Endodermal cell (in vitro differentiated cells): ENCODE data around the gene EID2. TPM values are rescaled to one million over a fixed set of nuclear protein-coding genes. Genes with fewer than 3 reads are reported as not detected.

Experiments
- DNase-seq: peaks from one replicate; pipeline ENCODE4 v3.0.0-alpha.2; 2017
- H3K27ac ChIP-seq: 2 replicates; pipeline ENCODE4 v1.5.1; 2013; ENCODE audit warnings: mild to moderate bottlenecking, low read depth, low read length, moderate library complexity
- H3K27me3 ChIP-seq: 2 replicates; pipeline ENCODE4 v1.6.1; 2013; ENCODE audit warnings: mild to moderate bottlenecking, low read length, moderate library complexity; ENCODE audit not compliant: insufficient read depth, control insufficient read depth, poor library complexity, severe bottlenecking
- H3K36me3 ChIP-seq: 2 replicates; pipeline ENCODE4 v1.7.0; 2013; ENCODE audit warnings: mild to moderate bottlenecking, low read length, moderate library complexity; ENCODE audit not compliant: control insufficient read depth, insufficient read depth
- H3K4me1 ChIP-seq: one replicate; pipeline ENCODE4 v1.7.0; 2013; ENCODE audit warnings: low read length; ENCODE audit not compliant: control insufficient read depth, insufficient read depth
- H3K4me3 ChIP-seq: 2 replicates; pipeline ENCODE4 v1.5.1; 2013; ENCODE audit warnings: mild to moderate bottlenecking, low read length, moderate library complexity
- H3K9ac ChIP-seq: 2 replicates; pipeline ENCODE4 v1.6.1; 2013; ENCODE audit warnings: mild to moderate bottlenecking, low read length, moderate library complexity; ENCODE audit not compliant: poor library complexity, severe bottlenecking; ENCODE audit errors: extremely low read depth
- H3K9me3 ChIP-seq: 2 replicates; pipeline ENCODE4 v1.6.1; 2013; ENCODE audit warnings: mild to moderate bottlenecking, low read length, moderate library complexity; ENCODE audit not compliant: control insufficient read depth
- H3K27ac Mint-ChIP-seq: 2 replicates; pipeline ENCODE4 v1.8.0; 2020; ENCODE audit warnings: mixed read lengths
- H3K27me3 Mint-ChIP-seq: 2 replicates; pipeline ENCODE4 v1.8.0; 2021; ENCODE audit warnings: mild to moderate bottlenecking, mixed read lengths; ENCODE audit not compliant: insufficient read depth
- H3K36me3 Mint-ChIP-seq: 2 replicates; pipeline ENCODE4 v1.8.0; 2020; ENCODE audit warnings: low read depth, mixed read lengths
- H3K4me1 Mint-ChIP-seq: 2 replicates; pipeline ENCODE4 v1.8.0; 2020; ENCODE audit warnings: mixed read lengths
- H3K4me3 Mint-ChIP-seq: 2 replicates; pipeline ENCODE4 v1.8.0; 2020; ENCODE audit warnings: mild to moderate bottlenecking, moderate library complexity, mixed read lengths
- H3K9me3 Mint-ChIP-seq: 2 replicates; pipeline ENCODE4 v1.8.0; 2020; ENCODE audit warnings: mild to moderate bottlenecking, mixed read lengths
- CTCF ChIP-seq: fragments of 200-600 bp; sonication (generic); conservative IDR thresholded peaks from 2 replicates; pipeline ENCODE4 v1.5.0; 2021; ENCODE audit warnings: antibody characterized with exemption, mild to moderate bottlenecking
- WGBS, 2 experiments: methylation state at CpG; one replicate each; pipeline versions ENCODE4 v1.1.5 to v1.1.7; 2013; ENCODE audit warnings: missing lambda C conversion rate in 2 of 2, mixed read lengths in 1 of 2; ENCODE audit not compliant: insufficient coverage in 1 of 2, insufficient read length in 1 of 2; 5-methylcytosine and 5-hydroxymethylcytosine counted together
- total RNA-seq, 2 donors: library from RNA; stranded (reverse); fragmentation: NEBNext Ultra II Directional in 1 of 2; extraction: Animal tissue kit (Norgen Biotek cat#: 25700) in 1 of 2; gene quantifications; 2 replicates in 1 of 2; 3 replicates in 1 of 2; pipeline ENCODE4 v1.2.1, GENCODE V29; 2021

Gene EID2
- total RNA-seq, 2 donors from 2014 or later, result 24.0 to 29.7 TPM

- Histone ChIP-seq H3K9me3 (no peaks in the 10 kb centered on the region), H3K4me1 (no peaks in the 10 kb centered on the region), H3K36me3 (no peaks in the 10 kb centered on the region), H3K27me3 (peaks cover 45% of the 10 kb centered on the region), H3K9ac (no peak within 1 kb of the TSS), H3K4me3 (peak within 1 kb of the TSS; percentile 61), H3K27ac (peak within 1 kb of the TSS; percentile 94)
- 7 to 11% methylated on average over 7 to 59 of the region's 60 CpGs for WGBS, 2 experiments
- DNase-seq, result peak; percentile 86
- Mint-ChIP-seq H3K27me3 (peaks cover 57% of the 10 kb centered on the region), H3K36me3 (no peaks in the 10 kb centered on the region), H3K9me3 (peaks cover 3% of the 10 kb centered on the region), H3K4me3 (peak within 1 kb of the TSS; percentile 42), H3K27ac (no peak within 1 kb of the TSS), H3K4me1 (peaks cover 9% of the 10 kb centered on the region)
- TF ChIP-seq CTCF, result no peak
Measured at GRCh38 chr19:39498798-39499642, 40.9 kb downstream of the EID2 start, which contains the start of gene DLL3. TSS of gene DLL3 (plus strand) at chr19:39498947. CDS start at chr19:39498975, 28 bp downstream.

GRCh38 chr19:39497996-39498797 lies 41.8 kb downstream of the EID2 start:
- peak; percentile 61 for TF ChIP-seq CTCF
- peaks cover 36% of the 10 kb centered on the region for H3K27me3 ChIP-seq
- Mint-ChIP-seq H3K4me3 (peak overlapping the region; percentile 42), H3K27ac (no peak overlapping the region), H3K27me3 (peaks cover 49% of the 10 kb centered on the region), H3K36me3 (no peaks in the 10 kb centered on the region), H3K9me3 (peaks cover 3% of the 10 kb centered on the region), H3K4me1 (peaks cover 9% of the 10 kb centered on the region)
- no peaks in the 10 kb centered on the region for H3K4me1 ChIP-seq
- H3K4me3 ChIP-seq, result peak overlapping the region; percentile 61
- H3K36me3 ChIP-seq, result no peaks in the 10 kb centered on the region
- DNase-seq, result peak; percentile 91
- no peak overlapping the region for H3K9ac ChIP-seq
- H3K9me3 ChIP-seq, result no peaks in the 10 kb centered on the region
- WGBS, 2 experiments, result 3 to 5% methylated on average over 16 to 40 of the region's 40 CpGs
- H3K27ac ChIP-seq, result peak overlapping the region; percentile 94

DNA sequence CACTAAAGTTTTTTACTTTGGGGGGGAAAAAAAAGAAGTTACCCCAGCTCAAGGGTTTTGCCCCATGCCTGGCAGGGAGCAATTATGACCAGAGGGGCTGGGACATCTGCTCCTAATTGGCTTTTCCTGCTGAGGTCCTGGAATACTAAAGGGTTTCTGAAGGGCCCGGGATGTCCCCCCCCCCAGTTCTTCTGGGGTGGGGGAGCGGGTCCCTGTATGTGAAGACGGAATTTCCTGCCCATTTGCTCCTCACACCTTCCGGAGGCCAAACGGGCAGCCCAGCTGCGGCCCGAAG lies 42.3 kb downstream of the EID2 start:
- Mint-ChIP-seq H3K36me3 (peaks cover 2% of the 10 kb centered on the region), H3K27me3 (peaks cover 44% of the 10 kb centered on the region), H3K4me3 (peak overlapping the region; percentile 42), H3K9me3 (peaks cover 2% of the 10 kb centered on the region), H3K4me1 (peaks cover 9% of the 10 kb centered on the region), H3K27ac (no peak overlapping the region)
- H3K4me1 ChIP-seq, result no peaks in the 10 kb centered on the region
- H3K27ac ChIP-seq, result peak overlapping the region; percentile 94
- H3K9ac ChIP-seq, result no peak overlapping the region
- H3K27me3 ChIP-seq, result peaks cover 33% of the 10 kb centered on the region
- DNase-seq, result no peak
- 0 to 1% methylated on average over 1 to 7 of the region's 7 CpGs for WGBS, 2 experiments
- no peaks in the 10 kb centered on the region for H3K36me3 ChIP-seq
- no peak overlapping the region for H3K4me3 ChIP-seq
- TF ChIP-seq CTCF, result no peak
- no peaks in the 10 kb centered on the region for H3K9me3 ChIP-seq
